ENCODE data around the gene MICALL1. TPM values are rescaled to one million over a fixed set of nuclear protein-coding genes. Genes with fewer than 3 reads are reported as not detected.

The MICALL1 gene
- total RNA-seq, 1 donor from 2014 or later = 48.2 TPM

DNA sequence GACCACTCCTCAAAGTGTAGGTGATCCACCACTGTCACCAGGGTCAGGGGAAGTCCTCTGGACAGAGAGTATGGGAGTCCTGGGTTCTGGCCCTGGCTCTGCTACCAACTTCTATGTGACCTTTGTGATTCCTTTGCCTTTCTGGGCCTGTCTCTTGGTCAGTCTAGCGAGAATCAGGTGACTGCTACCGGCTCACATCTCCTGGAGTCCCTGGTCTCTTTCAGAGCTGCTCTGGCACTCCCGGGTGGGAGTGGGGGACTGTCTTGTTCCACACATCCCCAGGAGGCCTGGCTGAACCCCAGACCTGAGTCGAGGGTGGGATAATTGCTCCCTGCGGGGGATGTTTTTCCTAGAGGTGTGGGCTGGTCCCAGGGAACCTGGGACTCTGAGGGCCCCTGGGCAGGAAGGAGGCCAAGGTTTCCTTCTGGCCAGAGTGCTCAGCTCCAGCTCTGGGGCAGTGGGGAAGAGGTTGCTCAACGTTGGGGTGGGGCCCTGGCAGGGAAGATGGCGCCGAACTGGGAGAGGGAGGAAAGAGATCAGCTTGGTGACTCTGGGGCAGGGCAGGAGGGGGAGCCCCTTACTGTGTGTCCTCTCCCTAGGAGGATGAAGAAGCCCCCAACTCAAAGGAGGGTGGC, 76.2 kb downstream of the MICALL1 start:
- Mint-ChIP-seq H3K27ac (no peak overlapping the region), H3K27me3 (ENCODE audit: low read depth) (peaks cover 50% of the 10 kb centered on the region), H3K4me3 (no peak overlapping the region), H3K4me1 (peaks cover 3% of the 10 kb centered on the region), H3K36me3 (peaks cover 8% of the 10 kb centered on the region), H3K9me3 (no peaks in the 10 kb centered on the region)
- TF ChIP-seq, protein P1, sequence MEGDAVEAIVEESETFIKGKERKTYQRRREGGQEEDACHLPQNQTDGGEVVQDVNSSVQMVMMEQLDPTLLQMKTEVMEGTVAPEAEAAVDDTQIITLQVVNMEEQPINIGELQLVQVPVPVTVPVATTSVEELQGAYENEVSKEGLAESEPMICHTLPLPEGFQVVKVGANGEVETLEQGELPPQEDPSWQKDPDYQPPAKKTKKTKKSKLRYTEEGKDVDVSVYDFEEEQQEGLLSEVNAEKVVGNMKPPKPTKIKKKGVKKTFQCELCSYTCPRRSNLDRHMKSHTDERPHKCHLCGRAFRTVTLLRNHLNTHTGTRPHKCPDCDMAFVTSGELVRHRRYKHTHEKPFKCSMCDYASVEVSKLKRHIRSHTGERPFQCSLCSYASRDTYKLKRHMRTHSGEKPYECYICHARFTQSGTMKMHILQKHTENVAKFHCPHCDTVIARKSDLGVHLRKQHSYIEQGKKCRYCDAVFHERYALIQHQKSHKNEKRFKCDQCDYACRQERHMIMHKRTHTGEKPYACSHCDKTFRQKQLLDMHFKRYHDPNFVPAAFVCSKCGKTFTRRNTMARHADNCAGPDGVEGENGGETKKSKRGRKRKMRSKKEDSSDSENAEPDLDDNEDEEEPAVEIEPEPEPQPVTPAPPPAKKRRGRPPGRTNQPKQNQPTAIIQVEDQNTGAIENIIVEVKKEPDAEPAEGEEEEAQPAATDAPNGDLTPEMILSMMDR (IDR thresholded peaks at IDR 0.05; ENCODE audit: unreplicated experiment) = no peak
- DNase-seq (ENCODE audit: low spot score in 2 of 2, unreplicated experiment in 2 of 2) = no peak

DNA sequence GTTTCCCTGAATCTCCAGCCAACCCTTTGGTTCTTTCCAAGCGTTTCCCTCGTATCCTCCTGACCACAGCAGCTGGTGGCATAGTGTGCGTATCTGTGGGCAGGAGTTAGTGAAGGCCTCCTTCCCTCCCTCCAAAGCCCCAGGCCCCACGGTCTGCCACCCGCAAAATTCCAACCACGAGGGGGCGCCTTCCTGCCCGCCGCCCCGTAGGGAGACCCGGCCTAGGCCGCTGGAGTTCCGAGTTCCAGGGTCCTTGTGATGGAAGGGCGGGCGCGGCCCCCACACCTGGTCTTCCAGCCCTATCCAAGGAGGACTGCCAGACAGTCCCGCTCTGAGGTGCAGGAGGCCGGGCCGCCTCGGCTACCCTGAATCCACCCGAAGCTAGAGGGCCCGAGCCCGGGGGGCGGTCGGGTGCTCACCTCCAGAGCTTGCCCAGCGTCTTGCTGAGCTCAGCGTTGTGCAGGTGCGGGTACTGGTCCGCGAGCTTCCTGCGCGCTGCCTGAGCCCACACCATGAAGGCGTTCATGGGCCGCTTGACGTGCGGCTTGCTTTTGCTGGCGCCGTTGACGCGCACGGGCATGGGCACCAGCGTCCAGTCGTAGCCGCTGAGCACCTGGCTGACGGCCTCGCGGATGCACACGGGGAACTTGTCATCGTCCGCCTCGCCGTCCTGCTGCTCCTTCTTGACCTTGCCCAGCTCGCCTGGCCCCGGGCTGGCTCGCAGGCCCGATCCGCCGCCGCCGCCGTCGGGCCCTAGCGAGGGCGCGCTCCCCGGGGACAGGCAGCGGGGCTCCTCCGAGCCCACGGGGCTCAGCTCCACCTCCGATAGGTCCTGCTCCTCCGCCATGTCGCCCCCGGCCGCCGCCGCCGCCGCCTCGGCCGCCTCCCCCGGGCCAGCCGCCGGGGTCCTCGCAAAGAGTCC, 77.1 kb downstream of the MICALL1 start:
- Mint-ChIP-seq H3K4me3 (peak overlapping the region; percentile 15), H3K36me3 (peaks cover 8% of the 10 kb centered on the region), H3K4me1 (peaks cover 3% of the 10 kb centered on the region), H3K27me3 (ENCODE audit: low read depth) (peaks cover 50% of the 10 kb centered on the region), H3K27ac (no peak overlapping the region), H3K9me3 (no peaks in the 10 kb centered on the region)
- TF ChIP-seq, protein P1 (IDR thresholded peaks at IDR 0.05; ENCODE audit: unreplicated experiment) = peak; percentile 66
- peak in 1 of 2 experiments; percentile 66 for DNase-seq (ENCODE audit: low spot score in 2 of 2, unreplicated experiment in 2 of 2)

DNA sequence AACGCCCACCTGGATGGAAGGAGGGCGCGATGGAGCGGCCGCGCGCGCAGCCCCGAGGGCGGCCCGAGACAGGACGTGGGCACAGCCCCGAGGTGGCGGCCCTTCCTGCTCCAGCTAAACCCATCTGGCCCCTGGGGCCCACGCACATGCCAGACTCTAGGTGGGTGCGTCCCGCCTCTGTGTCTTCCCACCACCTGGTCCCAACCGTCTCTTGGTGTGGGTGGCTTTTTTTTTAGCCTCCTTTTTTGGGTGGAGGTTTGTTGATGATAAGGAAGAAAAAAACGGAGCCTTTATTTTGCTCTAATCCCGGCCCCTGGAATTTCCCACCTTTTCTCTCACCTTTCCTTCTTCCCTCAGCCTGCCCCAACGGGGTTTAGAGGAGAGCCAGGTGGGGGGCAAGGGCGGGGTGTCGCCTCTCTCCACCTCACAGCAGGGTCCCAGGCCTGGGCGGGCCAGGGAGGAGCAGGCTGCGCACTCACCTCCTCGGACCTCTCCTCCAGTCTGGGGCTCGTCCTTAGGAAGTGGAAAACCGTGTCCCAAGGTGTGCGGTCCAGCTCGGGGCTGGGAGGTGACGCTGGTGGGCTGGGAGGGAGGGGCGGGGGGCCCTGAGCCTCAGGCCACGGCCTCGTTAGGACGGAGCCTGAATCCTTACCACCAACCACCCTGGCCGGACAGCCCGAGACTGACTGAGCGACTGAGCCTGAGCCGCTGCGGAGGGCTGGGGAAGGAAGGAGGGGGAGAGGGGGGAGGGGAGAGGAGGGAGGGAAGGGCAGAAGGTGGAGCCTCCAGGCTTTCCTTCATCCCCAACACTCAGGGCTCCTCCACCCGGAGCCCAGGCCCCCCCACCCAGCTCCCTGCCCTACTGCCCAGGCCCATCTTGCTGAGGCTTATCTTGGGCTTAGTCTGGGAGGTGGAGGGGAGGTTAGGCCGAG, 78.0 kb downstream of the MICALL1 start, which contains the start of gene SOX10:
Gene SOX10 (minus strand): TSS at position 696 of the 932 bp plus-strand sequence. CDS start 771 bp downstream, outside the sequence.
- Mint-ChIP-seq H3K27me3 (ENCODE audit: low read depth) (peaks cover 50% of the 10 kb centered on the region), H3K36me3 (peaks cover 8% of the 10 kb centered on the region), H3K4me3 (peak within 1 kb of the TSS; percentile 15), H3K9me3 (no peaks in the 10 kb centered on the region), H3K4me1 (peaks cover 3% of the 10 kb centered on the region), H3K27ac (no peak within 1 kb of the TSS)
- TF ChIP-seq, protein P1 (IDR thresholded peaks at IDR 0.05; ENCODE audit: unreplicated experiment) = no peak
- no peak for DNase-seq (ENCODE audit: low spot score in 2 of 2, unreplicated experiment in 2 of 2)

DNA sequence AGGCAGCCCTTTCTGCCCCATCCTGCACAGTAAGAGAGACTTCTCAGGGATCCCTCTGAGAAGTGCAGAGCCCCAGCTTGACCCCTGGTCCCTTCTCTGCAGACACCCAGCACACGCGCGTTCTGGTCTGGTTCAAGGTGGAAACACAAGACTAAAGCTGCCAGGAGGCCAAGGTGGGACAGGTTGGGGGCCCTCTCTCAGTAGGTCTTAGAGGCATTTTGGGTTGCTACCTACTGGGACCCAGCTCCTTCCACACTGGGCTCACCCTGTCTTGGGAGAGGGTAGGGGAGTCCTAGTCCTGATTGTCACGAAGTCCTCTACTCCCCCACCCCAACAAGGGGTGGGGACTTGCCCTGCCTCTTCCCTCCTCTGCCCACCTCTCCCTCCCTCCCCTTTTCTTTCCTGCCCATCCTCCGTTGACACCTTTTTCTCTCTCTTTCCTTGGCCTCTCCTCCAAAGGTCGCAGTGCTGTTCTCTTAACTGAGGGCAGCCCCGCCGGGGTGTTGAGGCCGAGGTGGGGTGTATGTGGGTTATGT, 79.0 kb downstream of the MICALL1 start:
- Mint-ChIP-seq H3K4me1 (peaks cover 3% of the 10 kb centered on the region), H3K27me3 (ENCODE audit: low read depth) (peaks cover 50% of the 10 kb centered on the region), H3K4me3 (no peak overlapping the region), H3K36me3 (peaks cover 8% of the 10 kb centered on the region), H3K27ac (no peak overlapping the region), H3K9me3 (no peaks in the 10 kb centered on the region)
- DNase-seq (ENCODE audit: low spot score in 2 of 2, unreplicated experiment in 2 of 2) = no peak
- TF ChIP-seq, protein P1 (IDR thresholded peaks at IDR 0.05; ENCODE audit: unreplicated experiment) = no peak

DNA sequence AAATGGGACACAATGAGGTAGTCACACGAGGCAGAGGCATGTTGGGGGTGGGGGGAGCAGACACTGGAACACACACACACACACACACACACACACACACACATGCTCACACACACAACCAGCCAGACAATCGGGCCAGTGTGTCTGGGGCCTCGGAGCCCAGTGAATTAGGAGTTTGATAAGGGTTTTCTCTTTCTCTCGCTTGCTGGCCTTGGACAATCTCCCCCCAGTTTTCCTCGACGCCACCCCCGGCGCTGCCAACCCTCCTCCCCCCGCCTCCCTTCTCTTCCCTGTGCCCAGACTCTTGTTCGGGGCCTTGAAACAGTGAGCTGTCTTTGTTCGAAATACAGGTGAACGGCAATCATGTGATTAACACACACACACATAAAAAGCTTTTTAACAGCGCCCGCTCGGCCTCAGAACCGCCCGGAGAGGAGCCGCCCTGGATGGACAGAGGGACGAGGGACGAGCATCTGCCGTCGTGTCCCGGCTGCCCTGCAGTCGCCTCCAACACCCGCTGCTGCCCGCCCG, 79.7 kb downstream of the MICALL1 start:
- DNase-seq (ENCODE audit: low spot score in 2 of 2, unreplicated experiment in 2 of 2) = no peak
- Mint-ChIP-seq H3K9me3 (no peaks in the 10 kb centered on the region), H3K4me1 (peaks cover 3% of the 10 kb centered on the region), H3K27ac (no peak overlapping the region), H3K36me3 (peaks cover 8% of the 10 kb centered on the region), H3K4me3 (no peak overlapping the region), H3K27me3 (ENCODE audit: low read depth) (peaks cover 43% of the 10 kb centered on the region)
- TF ChIP-seq, protein P1 (IDR thresholded peaks at IDR 0.05; ENCODE audit: unreplicated experiment) = no peak
